ENCODE results near the gene GRAP.
"Not testable (repeated sequence)": the region's sequence is repeated elsewhere in the genome, so short reads cannot be mapped to it uniquely, and the experiment has no call there.

GRAP gene

GRCh38 chr17:19041871-19042270 is 4.9 kb downstream of the GRAP start:
- not testable (repeated sequence) for DNase-seq

GRCh38 chr17:19040350-19040749 is 6.4 kb downstream of the GRAP start:
- DNase-seq: not testable (repeated sequence)

- not testable (repeated sequence) for DNase-seq
Measured at GRCh38 chr17:19038730-19039129, 8.0 kb downstream of the GRAP start.

GRCh38 chr17:19038007-19038406 is 8.8 kb downstream of the GRAP start:
- DNase-seq: not testable (repeated sequence)

GRCh38 chr17:19037547-19037946 is 9.2 kb downstream of the GRAP start:
- not testable (repeated sequence) for DNase-seq

GRCh38 chr17:19036186-19036585 is 10.6 kb downstream of the GRAP start:
- DNase-seq: not testable (repeated sequence)

DNA sequence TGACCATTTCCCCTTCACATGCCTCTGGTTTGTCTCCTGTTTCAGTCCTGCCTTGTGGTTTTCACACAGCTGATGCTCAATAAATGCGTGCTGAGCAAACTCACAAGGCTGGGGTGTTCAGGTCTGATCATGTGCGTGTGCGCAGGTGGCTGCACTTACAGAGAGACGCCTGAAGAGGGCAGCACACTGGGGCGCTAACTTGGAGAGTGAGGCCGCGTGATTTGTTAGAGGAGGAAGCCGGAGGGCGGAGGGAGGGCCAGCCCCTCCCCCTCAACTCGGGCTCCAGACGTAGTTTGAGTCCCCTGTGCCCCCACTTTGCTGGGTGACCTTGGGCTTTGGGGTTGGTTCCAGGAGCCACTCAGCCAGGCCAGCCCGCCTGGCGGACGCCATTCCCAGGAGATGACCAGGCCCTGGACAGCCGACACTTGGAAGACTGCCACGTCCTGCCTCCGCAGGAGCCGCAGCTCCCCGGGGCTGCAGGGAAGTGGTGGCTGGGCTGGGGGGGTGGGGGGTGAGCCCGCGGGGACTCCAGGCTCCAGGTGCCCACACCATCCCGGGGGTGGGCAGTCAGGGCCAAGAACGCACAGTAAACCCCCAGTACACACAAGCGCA is 14.3 kb downstream of the GRAP start:
- not testable (repeated sequence) for DNase-seq

DNA sequence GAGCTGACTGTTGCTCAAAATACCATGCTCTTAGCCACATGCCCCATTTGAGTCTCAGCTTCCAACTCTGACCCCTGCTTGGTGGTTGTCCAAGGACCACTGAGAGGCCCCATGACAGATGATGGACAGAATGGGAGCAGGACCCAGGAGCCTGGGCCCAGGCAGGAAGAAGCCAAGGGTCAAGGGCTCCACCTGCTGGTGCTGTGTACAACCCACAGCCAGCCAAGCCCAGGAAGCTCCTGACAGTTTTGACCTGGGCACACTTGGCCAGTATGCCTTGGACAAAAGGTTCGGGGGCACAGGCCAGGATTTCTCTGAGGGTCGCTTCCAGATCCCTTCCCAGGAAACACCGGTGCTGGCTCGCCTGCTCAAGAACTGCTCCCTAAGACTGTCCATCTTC is 15.0 kb downstream of the GRAP start:
- peak; percentile 64 for DNase-seq

DNA sequence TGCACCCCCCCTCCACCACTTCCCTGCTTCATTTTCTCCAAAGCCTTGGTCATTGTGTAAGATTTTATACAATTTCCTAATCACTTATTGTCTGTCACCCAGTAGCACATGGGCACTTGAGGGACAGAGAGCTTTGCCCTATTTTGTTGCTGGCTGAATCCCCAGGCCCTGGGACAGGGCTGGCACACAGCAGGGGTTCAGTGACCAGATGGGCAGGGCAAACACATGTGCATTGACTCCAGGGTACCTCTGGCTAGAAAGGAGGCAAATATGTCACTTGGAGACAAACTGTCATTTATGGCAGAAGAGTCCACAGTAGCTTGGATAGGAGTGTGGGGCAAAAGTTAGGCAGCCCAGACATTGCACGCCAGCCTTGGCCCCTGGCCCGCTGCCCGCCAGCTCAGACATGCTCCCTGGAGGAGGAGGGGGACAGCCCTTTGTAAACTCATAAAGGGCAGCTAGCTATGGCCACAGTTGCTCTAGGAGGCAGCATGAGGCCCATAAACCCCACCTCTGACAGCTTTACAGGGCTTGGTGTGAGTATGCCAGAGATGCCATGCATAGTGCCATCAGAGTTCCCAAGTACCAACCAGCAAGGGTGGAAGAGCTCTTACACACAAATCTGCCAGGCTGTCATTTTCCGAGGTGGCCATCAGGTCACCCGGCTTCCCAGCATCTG is 15.8 kb downstream of the GRAP start:
- not testable (repeated sequence) for DNase-seq

DNA sequence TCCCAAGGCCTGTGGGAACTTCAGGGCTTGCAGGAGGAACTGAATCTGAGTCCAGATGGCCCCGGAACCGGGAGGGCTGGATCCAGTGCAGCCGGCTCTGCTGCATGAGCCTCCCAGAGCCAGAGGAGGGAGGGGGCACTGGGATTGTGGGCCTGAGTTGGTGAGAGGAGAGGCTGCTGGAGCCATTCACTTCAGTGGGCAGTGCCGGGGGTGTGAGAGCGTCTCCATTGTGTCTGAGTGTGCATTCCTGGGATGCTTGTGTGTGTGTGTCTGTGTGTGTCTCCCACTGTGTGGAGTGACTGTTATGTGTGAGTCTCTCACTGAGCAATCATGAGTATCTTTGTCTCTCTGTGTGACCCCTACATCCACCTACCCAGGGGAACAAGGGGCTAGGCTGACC is 17.0 kb downstream of the GRAP start:
- not testable (repeated sequence) for DNase-seq

- not testable (repeated sequence) for DNase-seq
Measured at GRCh38 chr17:19028671-19029070, 18.1 kb downstream of the GRAP start.

DNA sequence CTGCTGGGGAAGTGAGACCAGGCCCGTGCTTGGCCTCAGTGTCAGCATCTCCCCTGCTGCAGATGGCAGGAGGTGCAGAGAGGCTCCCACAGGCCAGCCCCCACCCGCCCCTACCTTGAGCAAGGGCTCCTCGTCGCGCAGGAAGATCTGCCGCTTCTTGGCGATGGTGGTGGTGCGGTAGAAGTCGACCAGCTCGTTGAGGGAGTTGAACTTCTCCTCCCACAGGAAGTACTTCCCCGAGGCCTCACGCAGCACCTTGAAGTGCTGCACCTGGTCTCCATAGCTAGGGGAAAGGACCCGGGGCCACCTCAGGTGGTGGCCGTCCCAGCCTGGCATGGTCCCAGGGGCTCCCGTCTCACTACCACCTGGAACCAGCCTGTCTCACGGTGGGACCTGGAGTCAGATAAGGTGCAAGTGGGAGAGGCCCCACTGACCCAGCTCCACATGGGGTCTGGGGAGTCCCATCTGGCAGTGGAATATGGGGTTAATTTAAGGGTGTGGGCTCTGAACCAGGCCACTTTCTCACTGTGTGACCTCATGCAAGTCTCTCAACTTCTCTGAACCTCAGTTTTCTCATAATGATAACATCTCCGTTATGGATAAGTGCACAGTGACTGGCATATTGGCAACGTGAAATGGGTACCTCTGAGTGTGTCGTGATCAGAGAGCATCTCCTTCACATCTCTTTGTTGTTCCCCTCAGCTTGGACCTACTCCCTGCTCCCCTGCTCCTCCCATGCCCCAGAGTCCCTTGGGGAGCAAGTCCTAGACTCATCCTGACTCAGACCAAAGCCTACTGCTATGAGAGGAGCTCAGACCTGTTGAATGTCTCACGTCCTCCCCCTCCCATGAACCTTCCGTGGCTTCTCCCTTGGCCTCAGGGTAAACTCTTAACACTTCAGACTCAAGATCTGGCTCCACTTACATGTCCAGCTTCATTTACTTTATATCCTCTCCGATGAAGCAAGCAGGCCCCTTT is 22.4 kb downstream of the GRAP start:
- DNase-seq: no peak

GRCh38 chr17:19023209-19023999 is 23.4 kb downstream of the GRAP start:
- DNase-seq: no peak

DNA sequence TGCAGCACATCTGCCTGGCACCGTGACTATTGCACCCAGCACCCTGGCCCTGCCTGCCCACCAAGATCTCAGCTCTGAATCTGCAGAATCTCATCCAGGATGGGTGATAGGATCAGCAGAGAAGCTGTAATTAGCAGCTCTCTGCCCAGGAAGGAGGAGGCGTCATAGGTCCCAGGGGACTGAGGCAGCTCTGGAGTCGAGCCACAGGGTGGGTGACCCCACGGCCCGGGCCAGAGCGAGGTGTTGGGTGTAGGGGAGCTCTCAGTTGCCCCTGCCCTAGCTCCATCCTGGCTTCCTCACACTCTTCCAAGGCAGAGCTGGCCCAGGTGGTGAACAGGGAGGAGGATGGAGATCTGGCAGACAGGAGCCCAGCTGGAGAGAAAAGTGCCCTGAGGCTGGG is 24.0 kb downstream of the GRAP start:
- no peak for DNase-seq

DNA sequence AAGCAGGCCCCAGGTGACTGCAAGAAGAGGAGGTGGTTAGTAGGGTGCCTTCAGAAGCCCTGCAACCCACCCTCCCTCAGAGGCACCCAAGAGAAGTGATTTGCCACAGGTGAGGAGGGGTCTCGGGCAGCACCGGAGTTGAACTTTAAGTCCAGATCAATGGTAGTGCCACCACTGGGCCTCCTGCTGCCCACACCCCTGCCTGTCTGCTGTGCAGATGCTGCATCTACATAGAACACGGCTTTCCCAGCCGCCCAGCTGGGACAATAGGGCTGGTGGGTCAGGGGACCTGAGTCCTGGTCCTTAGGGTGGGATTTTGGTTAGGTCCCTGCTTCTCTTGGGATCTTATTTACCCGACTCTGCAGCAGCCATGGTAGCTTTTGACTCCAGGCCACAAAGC is 24.6 kb downstream of the GRAP start:
- no peak for DNase-seq

- DNase-seq: no peak
Measured at GRCh38 chr17:19021622-19022083, 25.1 kb downstream of the GRAP start.

- not testable (repeated sequence) for DNase-seq
Measured at GRCh38 chr17:19021011-19021621, 25.6 kb downstream of the GRAP start.

DNA sequence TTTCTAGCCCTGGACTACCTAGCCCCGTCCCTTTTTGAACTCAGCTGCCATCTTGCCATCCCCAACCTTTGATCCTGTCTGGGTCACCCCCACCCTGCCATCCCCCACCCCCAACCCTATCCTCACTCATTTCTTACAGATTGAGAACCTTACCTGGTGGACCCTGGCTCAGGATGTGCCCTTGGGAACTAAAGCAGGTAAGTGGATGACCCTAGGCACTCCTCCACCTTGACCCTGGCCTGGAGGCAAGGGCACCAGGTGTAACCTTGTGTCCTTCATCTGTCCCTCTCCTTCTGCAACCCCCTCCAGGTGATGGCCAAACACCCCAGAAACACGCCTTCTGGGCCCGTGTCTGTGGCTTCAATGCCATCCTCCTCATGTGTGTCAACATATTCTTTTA is 26.7 kb downstream of the GRAP start:
- DNase-seq: no peak

- no peak for DNase-seq
Measured at GRCh38 chr17:19019041-19019941, 27.5 kb downstream of the GRAP start.

- DNase-seq: no peak
Measured at GRCh38 chr17:19018600-19018950, 28.2 kb downstream of the GRAP start.

All from activated CD8-positive, alpha-beta memory T cell treated with anti-CD3 and anti-CD28 coated beads, Interleukin-2, amount 50 U/mL, for 4 hours (primary cell).